IPS DF 4.7 (cell line): ENCODE results near the gene SLC9A7.

Experiments used
- DNase-seq: peaks from one replicate; pipeline ENCODE4 v3.0.0-alpha.2; 2013; ENCODE audit warnings: low spot score; ENCODE audit errors: extremely low read depth

The SLC9A7 gene

GRCh38 chrX:46653482-46653881, 105.4 kb downstream of the SLC9A7 start:
- DNase-seq, result no peak

- peak; percentile 51 for DNase-seq
Measured at GRCh38 chrX:46649421-46650260, 109.3 kb downstream of the SLC9A7 start.

- DNase-seq, result no peak
Measured at GRCh38 chrX:46648660-46649059, 110.3 kb downstream of the SLC9A7 start.

GRCh38 chrX:46647251-46647650, 111.7 kb downstream of the SLC9A7 start:
- no peak for DNase-seq

GRCh38 chrX:46645614-46646013, 113.3 kb downstream of the SLC9A7 start:
- no peak for DNase-seq

- no peak for DNase-seq
Measured at GRCh38 chrX:46643636-46644035, 115.3 kb downstream of the SLC9A7 start.

- no peak for DNase-seq
Measured at GRCh38 chrX:46642145-46642544, 116.8 kb downstream of the SLC9A7 start.

- DNase-seq, result no peak
Measured at GRCh38 chrX:46637938-46638337, 121.0 kb downstream of the SLC9A7 start.

GRCh38 chrX:46636223-46636622, 122.7 kb downstream of the SLC9A7 start:
- DNase-seq, result no peak

GRCh38 chrX:46635186-46635585, 123.7 kb downstream of the SLC9A7 start:
- no peak for DNase-seq

- DNase-seq, result no peak
Measured at GRCh38 chrX:46634577-46634976, 124.3 kb downstream of the SLC9A7 start.

- DNase-seq, result no peak
Measured at GRCh38 chrX:46630141-46630540, 128.8 kb downstream of the SLC9A7 start.

- no peak for DNase-seq
Measured at GRCh38 chrX:46628460-46629371, 130.2 kb downstream of the SLC9A7 start.

GRCh38 chrX:46627711-46628419, 131.1 kb downstream of the SLC9A7 start:
- no peak for DNase-seq

GRCh38 chrX:46627062-46627461, 131.9 kb downstream of the SLC9A7 start:
- no peak for DNase-seq

GRCh38 chrX:46626566-46626965, 132.4 kb downstream of the SLC9A7 start:
- DNase-seq, result no peak

GRCh38 chrX:46624090-46624786, 134.7 kb downstream of the SLC9A7 start:
- DNase-seq, result no peak

- DNase-seq, result no peak
Measured at GRCh38 chrX:46621572-46621971, 137.3 kb downstream of the SLC9A7 start.

GRCh38 chrX:46620505-46620904, 138.4 kb downstream of the SLC9A7 start:
- DNase-seq, result no peak

- no peak for DNase-seq
Measured at GRCh38 chrX:46618947-46619346, 140.0 kb downstream of the SLC9A7 start.

GRCh38 chrX:46617906-46618305, 141.0 kb downstream of the SLC9A7 start:
- DNase-seq, result no peak
